ENCODE results near the gene ARNT2. TPM values are rescaled to one million over a fixed set of nuclear protein-coding genes. Genes with fewer than 3 reads are reported as not detected.

The ARNT2 gene
- 1 to 10 TPM; 1.7 to 6.7 (median 4.5) TPM for total RNA-seq
- polyA plus RNA-seq: under 1 TPM; 0.71 to 0.80 TPM
- long read RNA-seq, donor 1, partial matches to known transcripts: 0 of 5 reads
- long read RNA-seq, donor 1, other reads (novel, unspliced or antisense): 5 of 5 reads
- long read RNA-seq, donor 2, full-length matches to known transcripts: 1 of 12 reads
- long read RNA-seq, donor 2, partial matches to known transcripts: 1 of 12 reads
- long read RNA-seq, donor 2, other reads (novel, unspliced or antisense): 10 of 12 reads
- long read RNA-seq, donor 3, partial matches to known transcripts: 0 of 4 reads
- long read RNA-seq, donor 3, other reads (novel, unspliced or antisense): 4 of 4 reads

DNA sequence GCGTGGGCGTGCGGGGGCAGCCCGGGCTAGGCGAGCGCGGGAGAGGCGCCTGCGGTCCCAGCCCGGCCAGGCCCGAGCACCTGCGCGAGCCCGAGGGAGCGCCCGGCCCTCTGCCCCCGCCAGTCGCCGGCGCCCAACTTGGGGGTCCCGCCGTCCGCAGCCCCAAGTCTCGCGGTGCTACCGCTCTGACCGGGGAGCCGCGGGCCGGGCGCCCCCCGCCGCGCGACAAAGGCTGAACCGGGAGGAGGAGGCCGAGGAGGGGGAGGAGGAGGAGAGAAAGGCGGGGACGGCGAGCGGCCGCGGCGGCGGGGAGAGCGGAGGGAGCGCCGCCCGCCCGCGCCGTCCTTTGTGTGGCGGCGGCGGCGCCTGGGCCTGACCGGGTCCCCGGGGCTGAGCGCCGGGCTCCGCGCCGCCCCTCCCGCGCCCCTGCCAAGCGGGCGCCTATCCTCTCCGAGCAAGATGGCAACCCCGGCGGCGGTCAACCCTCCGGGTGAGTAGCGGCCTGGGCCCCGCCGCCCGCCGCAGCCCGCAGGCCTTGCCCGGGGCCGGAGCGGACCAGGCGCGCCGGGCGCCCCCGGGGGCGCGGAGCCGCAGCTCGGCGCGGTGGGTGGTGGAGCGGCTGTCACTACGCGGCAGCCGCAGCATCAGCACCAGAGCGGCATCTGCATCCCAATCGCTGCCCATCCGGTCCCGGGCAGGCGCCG is at the start of gene ARNT2:
Gene ARNT2 (plus strand): TSS at position 326 of the 704 bp plus-strand sequence. CDS start 134 bp downstream, at position 460.
- Histone ChIP-seq H3K4me3 (peak within 1 kb of the TSS in 9 of 10 donors; percentile 31 to 60 (median 49)), H3K27me3 (peaks cover 0 to 72% (median 20%) of the 10 kb centered on the region in 7 donors), H3K36me3 (no peaks in the 10 kb centered on the region), H3K4me1 (peaks cover 0 to 12% (median 7%) of the 10 kb centered on the region in 9 donors), H3K9me3 (no peaks in the 10 kb centered on the region), H3K27ac (peak within 1 kb of the TSS in 1 of 10 donors; percentile 28)
- TF ChIP-seq, protein P1, sequence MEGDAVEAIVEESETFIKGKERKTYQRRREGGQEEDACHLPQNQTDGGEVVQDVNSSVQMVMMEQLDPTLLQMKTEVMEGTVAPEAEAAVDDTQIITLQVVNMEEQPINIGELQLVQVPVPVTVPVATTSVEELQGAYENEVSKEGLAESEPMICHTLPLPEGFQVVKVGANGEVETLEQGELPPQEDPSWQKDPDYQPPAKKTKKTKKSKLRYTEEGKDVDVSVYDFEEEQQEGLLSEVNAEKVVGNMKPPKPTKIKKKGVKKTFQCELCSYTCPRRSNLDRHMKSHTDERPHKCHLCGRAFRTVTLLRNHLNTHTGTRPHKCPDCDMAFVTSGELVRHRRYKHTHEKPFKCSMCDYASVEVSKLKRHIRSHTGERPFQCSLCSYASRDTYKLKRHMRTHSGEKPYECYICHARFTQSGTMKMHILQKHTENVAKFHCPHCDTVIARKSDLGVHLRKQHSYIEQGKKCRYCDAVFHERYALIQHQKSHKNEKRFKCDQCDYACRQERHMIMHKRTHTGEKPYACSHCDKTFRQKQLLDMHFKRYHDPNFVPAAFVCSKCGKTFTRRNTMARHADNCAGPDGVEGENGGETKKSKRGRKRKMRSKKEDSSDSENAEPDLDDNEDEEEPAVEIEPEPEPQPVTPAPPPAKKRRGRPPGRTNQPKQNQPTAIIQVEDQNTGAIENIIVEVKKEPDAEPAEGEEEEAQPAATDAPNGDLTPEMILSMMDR (IDR thresholded peaks at IDR 0.05): no peak
- DNase-seq (peak; percentile 16 to 30), ATAC-seq (peak; percentile 30 to 72 (median 48))
- intact Hi-C loops (cut with DNase I): loop anchor here in 1 of 10 donors (5.0 kb wide), 1 partner anchor 1667 kb away; no protein-coding TSS in a partner anchor
- 0 to 1% methylated on average over 66 to 102 of the region's 102 CpGs for WGBS, 2 donors

DNA sequence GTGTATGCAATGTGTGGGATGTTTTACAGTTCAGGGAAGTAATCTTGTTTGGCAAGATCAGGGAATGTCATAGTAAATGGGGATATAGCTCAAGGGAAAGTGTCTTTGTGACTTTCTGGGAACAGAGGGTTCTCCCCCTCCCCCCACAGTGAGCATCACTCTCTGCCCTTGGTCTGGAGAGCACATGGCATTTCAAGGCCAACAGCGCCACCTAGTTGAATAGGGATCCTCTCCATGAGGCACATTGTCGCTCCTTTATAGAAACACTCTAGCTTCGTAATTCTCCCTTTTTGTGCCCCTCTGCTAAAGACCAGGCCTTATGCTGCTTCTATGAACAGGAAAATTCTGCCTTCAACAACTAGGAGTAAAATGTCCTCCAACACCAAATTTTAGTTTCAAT is 37.1 kb upstream of the ARNT2 start:
- 81% methylated on average over 3 of the region's 3 CpGs for WGBS, 2 donors
- no peak for ATAC-seq
- H3K27me3 ChIP-seq: no peaks in the 10 kb centered on the region
- H3K4me3 ChIP-seq: no peak overlapping the region
- H3K4me1 ChIP-seq: no peaks in the 10 kb centered on the region
- no peaks in the 10 kb centered on the region for H3K36me3 ChIP-seq
- intact Hi-C loops (cut with DNase I): no loop called here
- H3K9me3 ChIP-seq: peaks cover 0 to 53% (median 20%) of the 10 kb centered on the region in 11 donors
- TF ChIP-seq, protein P1 (IDR thresholded peaks at IDR 0.05): peak in 2 of 9 donors; percentile 13 to 27
- no peak overlapping the region for H3K27ac ChIP-seq
- DNase-seq: no peak

DNA sequence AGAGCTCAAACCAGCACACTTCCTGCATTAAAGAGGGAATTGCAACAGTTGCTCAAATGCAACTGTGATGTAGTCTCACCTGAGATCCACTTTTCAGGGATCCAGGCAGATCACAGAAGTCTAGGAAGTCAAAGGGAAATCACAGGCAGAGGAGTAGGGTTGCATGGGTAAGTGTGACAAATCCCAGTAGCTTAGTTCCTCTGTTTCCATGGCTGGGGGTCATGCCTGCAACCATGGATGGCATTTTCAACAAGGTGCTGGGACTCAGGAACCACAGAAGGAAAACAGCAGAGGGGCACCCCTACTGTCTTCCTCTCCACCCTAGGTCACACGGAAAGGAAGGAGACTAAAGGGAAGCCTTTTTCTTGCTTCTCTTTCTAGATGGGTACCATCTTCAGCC is 36.5 kb upstream of the ARNT2 start:
- Histone ChIP-seq H3K36me3 (no peaks in the 10 kb centered on the region), H3K27ac (no peak overlapping the region), H3K4me1 (no peaks in the 10 kb centered on the region), H3K4me3 (no peak overlapping the region), H3K27me3 (no peaks in the 10 kb centered on the region), H3K9me3 (peaks cover 0 to 53% (median 20%) of the 10 kb centered on the region in 11 donors)
- WGBS, 2 donors: 66 to 81% methylated on average over 1 of the region's 1 CpG
- ATAC-seq (no peak), DNase-seq (no peak)
- TF ChIP-seq, protein P1 (IDR thresholded peaks at IDR 0.05): no peak
- intact Hi-C loops (cut with DNase I): no loop called here

DNA sequence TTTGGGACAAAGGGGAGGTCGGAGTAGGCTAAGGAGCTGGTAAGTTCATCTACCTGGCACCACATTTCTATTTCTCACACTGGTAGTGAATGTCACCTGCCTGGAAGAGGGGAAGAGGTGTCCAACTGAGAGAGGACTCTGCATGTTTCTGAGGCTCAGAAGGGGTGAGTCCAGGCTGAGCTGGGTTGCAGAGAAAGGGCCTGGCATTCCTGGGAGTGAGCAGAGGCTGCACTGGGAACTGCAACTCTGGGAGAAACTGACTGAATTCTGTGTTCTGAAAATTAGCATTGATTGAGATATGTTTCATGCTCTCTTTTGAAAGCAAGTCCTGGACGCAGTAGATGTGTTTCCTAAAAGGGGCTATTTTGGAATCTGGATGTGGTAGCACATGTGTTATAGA is 32.3 kb upstream of the ARNT2 start:
- peaks cover 0 to 30% (median 18%) of the 10 kb centered on the region in 11 donors for H3K9me3 ChIP-seq
- H3K4me3 ChIP-seq: no peak overlapping the region
- H3K27ac ChIP-seq: no peak overlapping the region
- ATAC-seq (no peak), DNase-seq (no peak)
- intact Hi-C loops (cut with DNase I): no loop called here
- no peaks in the 10 kb centered on the region for H3K36me3 ChIP-seq
- H3K4me1 ChIP-seq: peaks cover 0 to 11% (median 0%) of the 10 kb centered on the region in 9 donors
- TF ChIP-seq, protein P1 (IDR thresholded peaks at IDR 0.05): no peak
- 85 to 91% methylated on average over 2 of the region's 2 CpGs for WGBS, 2 donors
- H3K27me3 ChIP-seq: no peaks in the 10 kb centered on the region
